Stimulated activated naive CD4-positive, alpha-beta T cell (primary cell): ENCODE measurements around the gene C1orf210.

ENCODE experiments used
- DNase-seq, 6 experiments: peaks; one replicate each; lab custom pipeline; 2025; lab: John Stamatoyannopoulos, UW

The C1orf210 gene

GRCh38 chr1:43285269-43285990, at the start of gene C1orf210:
C1orf210 (minus strand) TSS chr1:43285581; CDS start chr1:43283270, 2,311 bp downstream.
- DNase-seq: no peak

DNA sequence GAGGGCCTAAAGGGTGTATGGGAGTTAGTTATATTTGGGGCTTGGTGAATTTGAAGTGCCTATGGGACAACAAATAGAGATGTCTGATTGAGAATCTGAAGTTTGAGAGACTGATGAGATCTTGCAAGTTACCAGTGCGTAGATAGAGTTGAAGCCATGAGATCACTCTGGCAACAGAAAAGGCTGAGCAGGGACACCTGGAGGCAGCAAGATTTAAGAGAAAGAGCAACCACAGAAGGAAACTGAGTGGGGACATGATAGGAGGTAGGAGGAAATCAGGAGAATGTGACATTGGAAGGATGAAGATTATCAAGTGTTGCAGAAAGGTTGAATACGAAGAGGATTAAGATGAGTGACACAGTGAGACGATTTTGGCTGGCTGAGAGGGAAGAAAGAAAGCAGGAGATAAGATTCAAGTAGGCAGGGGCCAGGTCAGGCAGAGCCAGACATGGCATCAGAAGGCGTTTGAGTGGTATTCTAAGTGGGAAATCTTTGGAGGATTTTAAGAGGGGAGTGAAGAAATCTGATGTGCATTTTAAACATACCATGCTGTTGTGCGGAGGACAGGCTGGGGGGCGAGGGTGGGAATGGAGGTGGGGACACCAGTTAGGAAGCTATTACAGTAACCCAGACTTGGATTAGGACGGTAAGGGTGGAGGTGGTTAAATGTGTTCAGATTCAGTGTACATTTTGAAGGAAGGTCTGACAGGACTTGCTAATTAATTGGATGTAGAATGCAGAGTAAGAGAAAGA, 49.2 kb upstream of the C1orf210 start:
- DNase-seq: no peak

DNA sequence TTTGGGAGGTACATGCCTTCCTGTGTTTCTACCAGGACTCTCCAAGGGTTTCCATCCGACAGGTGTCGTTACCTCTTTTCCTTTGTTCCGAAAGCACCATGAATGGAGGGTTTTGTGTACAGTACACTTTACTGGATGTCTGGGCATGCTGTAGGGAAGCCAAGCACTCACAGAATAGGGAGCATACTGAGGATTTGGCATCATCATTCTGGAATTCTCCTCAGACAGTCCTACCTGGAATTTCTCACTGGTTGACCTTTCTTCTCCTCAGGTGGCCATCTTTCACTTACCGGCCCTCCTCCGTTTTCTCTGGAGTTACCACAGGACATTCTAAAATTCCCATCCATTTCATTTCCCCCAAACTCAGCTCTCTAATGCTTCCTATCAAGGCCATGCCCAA, 46.3 kb upstream of the C1orf210 start:
- DNase-seq: no peak

- no peak for DNase-seq
Measured at GRCh38 chr1:43329995-43330751, 44.8 kb upstream of the C1orf210 start.

- DNase-seq: no peak
Measured at GRCh38 chr1:43327549-43328292, 42.3 kb upstream of the C1orf210 start.

GRCh38 chr1:43325381-43325780, 40.0 kb upstream of the C1orf210 start:
- DNase-seq: no peak

DNA sequence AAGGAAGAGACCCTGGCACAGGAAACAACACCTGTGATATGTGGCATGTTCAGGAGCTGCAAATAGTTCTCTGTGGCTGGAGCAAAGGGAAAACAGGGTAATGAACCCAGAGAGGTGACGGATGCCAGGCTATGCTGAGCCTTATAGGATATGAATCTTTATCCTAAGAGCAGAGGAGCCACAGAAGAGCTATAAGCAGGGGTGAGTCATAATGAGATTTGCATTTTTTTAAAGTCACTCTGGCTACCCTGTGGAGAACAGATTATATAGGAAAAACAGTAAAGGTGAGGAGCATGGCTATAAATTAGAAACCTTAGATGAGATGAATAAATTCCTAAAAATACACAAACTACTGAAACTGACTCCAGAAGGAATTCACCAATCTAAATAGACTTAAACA, 39.4 kb upstream of the C1orf210 start:
- DNase-seq: no peak

GRCh38 chr1:43322506-43322905, 37.1 kb upstream of the C1orf210 start:
- no peak for DNase-seq

DNA sequence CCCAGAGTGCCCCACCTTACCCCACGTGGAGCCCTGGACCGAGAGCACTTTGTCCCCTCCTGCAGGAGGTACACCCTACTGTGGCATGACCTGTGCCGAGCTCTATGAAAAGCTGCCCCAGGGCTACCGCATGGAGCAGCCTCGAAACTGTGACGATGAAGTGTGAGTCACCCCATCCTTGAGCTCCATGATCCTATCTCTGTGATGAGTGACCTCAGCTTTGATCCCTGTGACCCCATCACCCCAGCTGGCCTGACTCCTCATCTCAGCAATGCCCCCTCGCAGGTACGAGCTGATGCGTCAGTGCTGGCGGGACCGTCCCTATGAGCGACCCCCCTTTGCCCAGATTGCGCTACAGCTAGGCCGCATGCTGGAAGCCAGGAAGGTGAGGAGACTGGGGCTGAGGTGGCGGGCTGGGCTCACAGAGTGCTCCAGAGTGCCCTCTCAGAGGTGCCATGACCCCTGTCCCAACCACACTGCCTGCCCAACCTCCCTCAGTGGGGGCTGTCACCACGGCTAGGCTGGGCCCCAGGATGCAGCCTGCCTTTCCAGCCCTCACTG, 36.0 kb upstream of the C1orf210 start:
- no peak for DNase-seq

GRCh38 chr1:43319766-43320165, 34.4 kb upstream of the C1orf210 start:
- no peak for DNase-seq

- no peak for DNase-seq
Measured at GRCh38 chr1:43319288-43319687, 33.9 kb upstream of the C1orf210 start.

GRCh38 chr1:43318831-43319230, 33.5 kb upstream of the C1orf210 start:
- no peak for DNase-seq

DNA sequence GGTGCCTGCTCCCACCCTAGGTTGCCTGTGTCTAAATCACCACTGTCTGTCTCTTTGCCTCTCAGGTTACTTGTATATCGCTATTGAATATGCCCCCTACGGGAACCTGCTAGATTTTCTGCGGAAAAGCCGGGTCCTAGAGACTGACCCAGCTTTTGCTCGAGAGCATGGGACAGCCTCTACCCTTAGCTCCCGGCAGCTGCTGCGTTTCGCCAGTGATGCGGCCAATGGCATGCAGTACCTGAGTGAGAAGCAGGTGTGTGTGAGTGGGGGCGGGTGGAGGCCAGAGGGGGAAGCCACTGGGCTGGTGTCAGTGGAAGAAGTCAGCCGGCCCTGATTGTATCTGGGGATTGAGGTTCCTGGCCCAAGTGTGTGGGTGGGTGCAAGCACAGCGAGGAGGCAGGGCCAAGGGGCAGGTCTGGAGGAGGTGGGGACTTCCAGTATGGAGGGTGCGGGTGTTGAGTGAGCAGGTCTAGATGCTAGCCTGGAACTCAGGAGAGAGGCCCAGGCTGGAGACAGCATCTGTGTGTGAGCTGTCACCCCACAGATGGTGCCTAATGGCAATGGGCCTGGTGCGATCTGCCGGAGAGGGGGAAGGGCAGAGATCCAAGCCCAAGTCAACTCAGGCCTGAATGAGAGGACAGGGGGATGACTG, 32.6 kb upstream of the C1orf210 start:
- no peak for DNase-seq

DNA sequence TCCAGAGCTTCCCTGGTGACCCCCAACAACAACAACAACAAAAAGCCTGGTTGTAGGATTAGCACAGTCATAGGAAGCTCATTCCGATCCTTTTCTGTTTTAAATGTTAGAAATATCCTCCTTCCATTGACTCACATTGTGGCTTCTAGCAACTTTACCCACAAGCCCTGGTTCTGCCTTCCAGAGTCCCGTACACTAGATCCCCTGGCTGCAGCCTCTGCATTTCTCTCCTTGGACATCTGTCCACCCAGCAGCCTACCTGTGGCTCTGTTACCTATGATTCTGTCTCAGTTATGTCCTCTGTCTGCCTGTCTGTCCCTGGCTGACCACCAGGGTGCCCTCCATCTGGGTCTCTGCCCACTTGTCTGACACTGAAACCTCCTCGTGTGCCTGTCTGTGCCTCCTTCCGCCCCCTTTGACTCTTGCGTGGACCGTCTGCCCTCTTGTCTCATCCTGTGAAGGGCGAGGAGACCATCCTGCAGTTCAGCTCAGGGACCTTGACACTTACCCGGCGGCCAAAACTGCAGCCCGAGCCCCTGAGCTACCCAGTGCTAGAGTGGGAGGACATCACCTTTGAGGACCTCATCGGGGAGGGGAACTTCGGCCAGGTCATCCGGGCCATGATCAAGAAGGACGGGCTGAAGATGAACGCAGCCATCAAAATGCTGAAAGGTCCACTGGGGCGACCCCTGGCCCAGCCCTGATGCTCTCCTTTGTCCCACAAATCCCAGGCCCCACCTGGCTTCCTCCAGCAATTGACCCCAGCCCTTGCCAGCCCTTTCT, 31.5 kb upstream of the C1orf210 start:
- DNase-seq: no peak

GRCh38 chr1:43315963-43316737, 30.8 kb upstream of the C1orf210 start:
- DNase-seq: no peak

- no peak for DNase-seq
Measured at GRCh38 chr1:43315481-43315880, 30.1 kb upstream of the C1orf210 start.

GRCh38 chr1:43314233-43314632, 28.9 kb upstream of the C1orf210 start:
- no peak for DNase-seq

DNA sequence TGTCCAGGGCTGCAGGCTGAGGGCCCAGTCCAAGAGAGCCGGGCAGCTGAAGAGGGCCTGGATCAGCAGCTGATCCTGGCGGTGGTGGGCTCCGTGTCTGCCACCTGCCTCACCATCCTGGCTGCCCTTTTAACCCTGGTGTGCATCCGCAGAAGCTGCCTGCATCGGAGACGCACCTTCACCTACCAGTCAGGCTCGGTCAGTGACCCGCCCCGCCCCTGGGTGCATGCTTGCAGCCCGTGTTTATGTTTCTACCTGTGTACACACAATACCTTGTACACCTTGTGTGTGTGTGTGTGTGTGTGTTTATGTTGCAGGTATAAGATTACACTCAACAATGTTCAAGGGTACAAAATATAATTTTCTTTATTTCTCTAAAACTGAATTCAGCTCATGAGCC, 28.4 kb upstream of the C1orf210 start:
- no peak for DNase-seq

GRCh38 chr1:43312663-43313515, 27.5 kb upstream of the C1orf210 start:
- DNase-seq: no peak
